GM19372 (cell line): Measurements from ENCODE around the gene NEURL4.

Experiments
- ATAC-seq: cut with Tn5 transposase; IDR thresholded peaks from one replicate; pipeline ENCODE4 v1.9.1; 2021; ENCODE audit warnings: mild to moderate bottlenecking, low read depth, moderate library complexity; ENCODE audit not compliant: unreplicated experiment

Gene NEURL4

DNA sequence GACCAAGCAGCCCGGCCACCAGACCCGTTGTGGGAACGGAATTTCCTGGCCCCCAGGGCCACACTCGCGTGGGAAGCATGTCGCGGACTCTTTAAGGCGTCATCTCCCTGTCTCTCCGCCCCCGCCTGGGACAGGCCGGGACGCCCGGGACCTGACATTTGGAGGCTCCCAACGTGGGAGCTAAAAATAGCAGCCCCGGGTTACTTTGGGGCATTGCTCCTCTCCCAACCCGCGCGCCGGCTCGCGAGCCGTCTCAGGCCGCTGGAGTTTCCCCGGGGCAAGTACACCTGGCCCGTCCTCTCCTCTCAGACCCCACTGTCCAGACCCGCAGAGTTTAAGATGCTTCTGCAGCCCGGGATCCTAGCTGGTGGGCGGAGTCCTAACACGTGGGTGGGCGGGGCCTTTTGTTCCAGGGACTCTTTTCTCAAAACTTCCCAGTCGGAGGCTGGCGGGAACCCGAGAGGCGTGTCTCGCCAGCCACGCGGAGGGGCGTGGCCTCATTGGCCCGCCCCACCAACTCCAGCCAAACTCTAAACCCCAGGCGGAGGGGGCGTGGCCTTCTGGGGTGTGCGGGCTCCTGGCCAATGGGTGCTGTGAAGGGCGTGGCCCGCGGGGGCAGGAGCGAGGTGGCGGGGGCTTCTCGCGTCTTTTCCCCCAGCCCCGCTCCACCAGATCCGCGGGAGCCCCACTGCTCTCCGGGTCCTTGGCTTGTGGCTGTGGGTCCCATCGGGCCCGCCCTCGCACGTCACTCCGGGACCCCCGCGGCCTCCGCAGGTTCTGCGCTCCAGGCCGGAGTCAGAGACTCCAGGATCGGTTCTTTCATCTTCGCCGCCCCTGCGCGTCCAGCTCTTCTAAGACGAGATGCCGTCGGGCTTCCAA lies 47.8 kb downstream of the NEURL4 start, which contains the start of gene SLC2A4:
Gene SLC2A4, plus strand, starts transcription at position 645 of the 879 bp plus-strand sequence. Its CDS starts 217 bp downstream, at position 862.
- peak; percentile 68 for ATAC-seq

- ATAC-seq = peak; percentile 42
These were observed 48.5 kb downstream of the NEURL4 start for GRCh38 chr17:7280519-7281073.

- no peak for ATAC-seq
These were observed 49.7 kb downstream of the NEURL4 start for GRCh38 chr17:7279448-7279847.

- ATAC-seq = no peak
These were observed 62.4 kb downstream of the NEURL4 start for GRCh38 chr17:7266784-7267183.
